ENCODE data around the gene LCK. TPM values are rescaled to one million over a fixed set of nuclear protein-coding genes. Genes with fewer than 3 reads are reported as not detected.
"Not testable (repeated sequence)": the region's sequence is repeated elsewhere in the genome, so short reads cannot be mapped to it uniquely, and the experiment has no call there.

Gene LCK
- total RNA-seq, 1 donor from 2014 or later, result 0.96 TPM

DNA sequence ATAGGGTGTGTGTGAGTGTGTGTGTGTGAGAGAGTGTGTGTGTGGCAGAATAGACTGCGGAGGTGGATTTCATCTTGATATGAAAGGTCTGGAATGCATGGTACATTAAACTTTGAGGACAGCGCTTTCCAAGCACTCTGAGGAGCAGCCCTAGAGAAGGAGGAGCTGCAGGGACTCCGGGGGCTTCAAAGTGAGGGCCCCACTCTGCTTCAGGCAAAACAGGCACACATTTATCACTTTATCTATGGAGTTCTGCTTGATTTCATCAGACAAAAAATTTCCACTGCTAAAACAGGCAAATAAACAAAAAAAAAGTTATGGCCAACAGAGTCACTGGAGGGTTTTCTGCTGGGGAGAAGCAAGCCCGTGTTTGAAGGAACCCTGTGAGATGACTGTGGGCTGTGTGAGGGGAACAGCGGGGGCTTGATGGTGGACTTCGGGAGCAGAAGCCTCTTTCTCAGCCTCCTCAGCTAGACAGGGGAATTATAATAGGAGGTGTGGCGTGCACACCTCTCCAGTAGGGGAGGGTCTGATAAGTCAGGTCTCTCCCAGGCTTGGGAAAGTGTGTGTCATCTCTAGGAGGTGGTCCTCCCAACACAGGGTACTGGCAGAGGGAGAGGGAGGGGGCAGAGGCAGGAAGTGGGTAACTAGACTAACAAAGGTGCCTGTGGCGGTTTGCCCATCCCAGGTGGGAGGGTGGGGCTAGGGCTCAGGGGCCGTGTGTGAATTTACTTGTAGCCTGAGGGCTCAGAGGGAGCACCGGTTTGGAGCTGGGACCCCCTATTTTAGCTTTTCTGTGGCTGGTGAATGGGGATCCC lies 22.5 kb downstream of the LCK start:
- peak; percentile 48 for DNase-seq (ENCODE audit: low spot score)

DNA sequence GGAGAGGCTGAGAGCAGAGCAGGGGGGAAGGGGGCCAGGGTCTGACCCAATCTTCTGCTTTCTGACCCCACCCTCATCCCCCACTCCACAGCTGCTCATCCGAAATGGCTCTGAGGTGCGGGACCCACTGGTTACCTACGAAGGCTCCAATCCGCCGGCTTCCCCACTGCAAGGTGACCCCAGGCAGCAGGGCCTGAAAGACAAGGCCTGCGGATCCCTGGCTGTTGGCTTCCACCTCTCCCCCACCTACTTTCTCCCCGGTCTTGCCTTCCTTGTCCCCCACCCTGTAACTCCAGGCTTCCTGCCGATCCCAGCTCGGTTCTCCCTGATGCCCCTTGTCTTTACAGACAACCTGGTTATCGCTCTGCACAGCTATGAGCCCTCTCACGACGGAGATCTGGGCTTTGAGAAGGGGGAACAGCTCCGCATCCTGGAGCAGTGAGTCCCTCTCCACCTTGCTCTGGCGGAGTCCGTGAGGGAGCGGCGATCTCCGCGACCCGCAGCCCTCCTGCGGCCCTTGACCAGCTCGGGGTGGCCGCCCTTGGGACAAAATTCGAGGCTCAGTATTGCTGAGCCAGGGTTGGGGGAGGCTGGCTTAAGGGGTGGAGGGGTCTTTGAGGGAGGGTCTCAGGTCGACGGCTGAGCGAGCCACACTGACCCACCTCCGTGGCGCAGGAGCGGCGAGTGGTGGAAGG lies 23.7 kb downstream of the LCK start:
- no peak for DNase-seq (ENCODE audit: low spot score)

DNA sequence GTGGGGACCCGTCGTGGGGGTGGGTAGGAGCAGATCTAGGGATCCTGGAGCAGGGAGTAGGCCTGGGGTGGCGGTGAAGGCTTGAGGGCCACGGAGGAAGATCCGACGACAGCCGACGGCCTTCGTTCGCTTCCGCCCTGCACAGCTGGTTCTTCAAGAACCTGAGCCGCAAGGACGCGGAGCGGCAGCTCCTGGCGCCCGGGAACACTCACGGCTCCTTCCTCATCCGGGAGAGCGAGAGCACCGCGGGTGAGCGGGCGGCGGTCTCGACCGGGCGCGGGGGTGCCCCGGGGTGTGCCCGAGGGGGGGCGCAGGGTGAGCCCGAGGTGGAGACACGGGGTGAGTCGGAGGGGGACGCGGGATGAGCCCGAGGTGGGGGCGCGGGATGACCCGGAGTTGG lies 24.4 kb downstream of the LCK start:
- DNase-seq (ENCODE audit: low spot score), result peak; percentile 21

DNA sequence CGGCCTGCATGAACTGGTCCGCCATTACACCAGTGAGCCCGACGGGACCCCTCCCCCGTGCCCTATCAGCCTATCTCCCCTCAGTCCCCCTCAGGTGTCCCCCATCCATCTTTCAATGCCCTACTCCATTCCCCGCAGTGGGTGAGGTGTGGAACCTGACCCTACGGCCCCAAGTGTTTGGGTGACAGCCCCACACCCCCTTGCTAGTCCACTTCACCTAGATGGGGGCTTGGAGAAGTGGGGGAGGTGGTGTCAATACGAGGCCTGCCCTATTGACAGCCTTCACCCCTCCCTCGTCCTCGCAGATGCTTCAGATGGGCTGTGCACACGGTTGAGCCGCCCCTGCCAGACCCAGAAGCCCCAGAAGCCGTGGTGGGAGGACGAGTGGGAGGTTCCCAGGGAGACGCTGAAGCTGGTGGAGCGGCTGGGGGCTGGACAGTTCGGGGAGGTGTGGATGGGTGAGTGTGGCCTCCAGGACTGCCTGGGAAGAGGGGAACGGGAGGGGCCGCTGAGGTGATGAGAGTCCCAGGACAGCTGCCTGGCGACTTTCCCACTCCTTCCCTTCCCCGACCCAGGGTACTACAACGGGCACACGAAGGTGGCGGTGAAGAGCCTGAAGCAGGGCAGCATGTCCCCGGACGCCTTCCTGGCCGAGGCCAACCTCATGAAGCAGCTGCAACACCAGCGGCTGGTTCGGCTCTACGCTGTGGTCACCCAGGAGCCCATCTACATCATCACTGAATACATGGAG lies 25.1 kb downstream of the LCK start:
- no peak for DNase-seq (ENCODE audit: low spot score)

DNA sequence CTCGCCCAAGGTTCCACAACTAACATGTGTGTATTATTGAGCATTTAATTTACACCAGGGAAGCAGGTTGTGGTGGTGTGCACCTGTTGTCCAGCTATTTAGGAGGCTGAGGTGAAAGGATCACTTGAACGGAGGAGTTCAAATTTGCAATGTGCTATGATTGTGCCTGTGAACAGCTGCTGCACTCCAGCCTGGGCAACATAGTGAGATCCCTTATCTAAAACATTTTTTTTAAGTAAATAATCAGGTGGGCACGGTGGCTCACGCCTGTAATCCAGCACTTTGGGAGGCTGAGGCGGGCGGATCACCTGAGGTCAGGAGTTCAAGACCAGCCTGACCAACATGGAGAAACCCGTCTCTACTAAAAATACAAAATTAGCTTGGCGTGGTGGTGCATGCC lies 33.7 kb downstream of the LCK start:
- DNase-seq (ENCODE audit: low spot score), result not testable (repeated sequence)

DNA sequence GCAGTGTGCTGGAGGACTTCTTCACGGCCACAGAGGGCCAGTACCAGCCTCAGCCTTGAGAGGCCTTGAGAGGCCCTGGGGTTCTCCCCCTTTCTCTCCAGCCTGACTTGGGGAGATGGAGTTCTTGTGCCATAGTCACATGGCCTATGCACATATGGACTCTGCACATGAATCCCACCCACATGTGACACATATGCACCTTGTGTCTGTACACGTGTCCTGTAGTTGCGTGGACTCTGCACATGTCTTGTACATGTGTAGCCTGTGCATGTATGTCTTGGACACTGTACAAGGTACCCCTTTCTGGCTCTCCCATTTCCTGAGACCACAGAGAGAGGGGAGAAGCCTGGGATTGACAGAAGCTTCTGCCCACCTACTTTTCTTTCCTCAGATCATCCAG lies 34.6 kb downstream of the LCK start:
- no peak for DNase-seq (ENCODE audit: low spot score)

DNA sequence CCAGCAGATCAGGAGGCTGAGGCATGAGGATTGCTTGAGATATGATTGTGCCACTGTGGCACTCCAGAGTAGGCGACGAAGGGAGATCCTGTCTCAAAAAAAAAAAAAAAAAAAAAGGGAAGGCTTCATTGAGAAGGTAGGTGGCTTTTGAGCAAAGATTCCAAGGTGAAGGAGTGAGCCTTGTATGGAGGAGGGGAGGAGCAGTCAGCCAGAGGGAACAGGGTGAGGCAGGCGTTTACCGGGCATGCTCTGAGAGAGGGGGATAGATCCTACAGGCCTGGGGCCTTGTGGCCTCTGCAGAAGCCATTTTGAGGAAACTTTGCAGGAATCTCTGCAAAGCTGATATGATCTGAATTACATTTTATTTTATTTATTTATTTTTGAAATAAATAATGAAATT lies 35.7 kb downstream of the LCK start:
- DNase-seq (ENCODE audit: low spot score), result no peak

DNA sequence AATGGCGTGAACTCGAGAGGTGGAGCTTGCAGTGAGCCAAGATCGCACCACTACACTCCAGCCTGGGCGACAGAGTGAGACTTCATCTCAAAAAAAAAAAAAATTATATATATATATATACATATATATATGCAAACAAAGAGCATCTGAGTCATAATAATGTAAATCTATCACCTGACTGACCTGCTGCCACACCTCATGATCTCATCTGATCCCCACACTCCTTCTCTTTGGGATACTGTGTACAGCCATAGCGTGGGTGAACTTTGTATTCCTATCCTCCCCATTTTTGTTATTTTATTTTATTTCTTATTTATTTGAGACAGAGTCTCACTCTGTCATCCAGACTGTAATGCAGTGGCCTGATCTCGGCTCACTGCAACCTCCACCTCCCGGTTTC lies 38.2 kb downstream of the LCK start:
- DNase-seq (ENCODE audit: low spot score), result no peak

DNA sequence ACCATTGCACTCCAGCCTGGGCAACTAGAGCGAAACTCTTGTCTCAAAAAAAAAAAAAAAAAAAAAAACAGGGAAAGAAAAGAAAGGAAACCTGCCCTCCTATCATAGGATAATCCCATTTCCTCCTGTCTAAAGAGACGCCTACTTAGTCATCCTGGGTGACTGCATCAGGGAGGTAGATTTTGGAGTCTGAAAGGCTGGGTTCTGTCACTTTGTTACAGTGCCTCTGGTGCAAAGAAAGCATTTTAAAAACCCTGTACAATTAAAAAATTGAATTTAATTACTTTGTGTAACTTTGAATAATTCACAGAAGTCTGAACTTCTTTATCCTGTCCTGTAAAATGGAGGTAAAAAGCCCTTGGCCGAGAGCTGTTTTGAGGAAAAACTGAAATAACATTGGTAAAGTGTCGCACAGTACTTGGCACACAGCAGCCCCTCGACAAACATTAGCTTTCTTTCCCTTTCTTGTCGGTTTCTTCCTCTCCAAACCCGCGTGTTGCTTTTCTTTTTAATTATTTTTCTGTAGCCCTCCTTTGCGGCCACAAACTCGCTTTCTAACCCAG lies 40.2 kb downstream of the LCK start:
- DNase-seq (ENCODE audit: low spot score), result peak; percentile 9

DNA sequence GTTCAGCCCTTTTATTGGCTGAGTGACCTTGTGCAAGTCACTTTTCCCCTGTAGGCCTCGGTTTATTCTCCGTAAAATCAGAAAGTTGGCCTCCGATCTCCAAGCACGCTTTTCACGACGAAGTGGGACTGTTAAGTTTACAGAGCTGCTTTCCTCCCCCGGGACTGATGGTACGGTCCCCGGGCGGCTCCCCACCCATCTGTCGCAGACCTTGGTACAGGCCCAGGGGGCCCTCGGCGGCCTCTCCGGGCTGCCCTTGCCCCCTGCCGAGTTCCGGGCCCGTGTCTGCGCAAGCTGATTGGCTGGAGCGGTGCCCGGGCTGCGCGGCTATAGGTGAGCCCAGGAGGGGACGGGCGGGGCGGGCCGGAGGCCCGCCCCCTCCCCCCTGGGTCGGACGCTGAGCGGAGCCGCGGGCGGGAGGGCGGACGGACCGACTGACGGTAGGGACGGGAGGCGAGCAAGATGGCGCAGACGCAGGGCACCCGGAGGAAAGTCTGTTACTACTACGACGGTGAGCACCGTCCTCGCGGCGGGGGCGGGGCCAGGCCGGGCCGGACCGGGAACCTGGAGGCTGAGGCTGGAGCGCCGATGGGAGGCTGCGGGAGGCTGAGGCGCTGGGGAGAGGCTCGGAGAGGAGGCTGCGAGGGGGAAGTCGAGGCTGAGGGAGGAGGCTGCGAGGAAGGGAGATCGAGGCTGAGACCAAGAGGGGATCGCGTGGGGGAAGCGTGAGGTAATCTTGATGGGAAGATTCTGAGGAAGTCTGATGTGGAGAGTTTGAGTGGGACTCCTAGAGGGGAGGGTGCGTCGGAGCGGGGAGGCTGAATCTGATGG lies 40.9 kb downstream of the LCK start, which contains the start of gene HDAC1:
HDAC1 (plus strand) TSS at position 376 of the 831 bp plus-strand sequence; CDS start at position 463, 87 bp downstream.
- DNase-seq (ENCODE audit: low spot score), result peak; percentile 96

DNA sequence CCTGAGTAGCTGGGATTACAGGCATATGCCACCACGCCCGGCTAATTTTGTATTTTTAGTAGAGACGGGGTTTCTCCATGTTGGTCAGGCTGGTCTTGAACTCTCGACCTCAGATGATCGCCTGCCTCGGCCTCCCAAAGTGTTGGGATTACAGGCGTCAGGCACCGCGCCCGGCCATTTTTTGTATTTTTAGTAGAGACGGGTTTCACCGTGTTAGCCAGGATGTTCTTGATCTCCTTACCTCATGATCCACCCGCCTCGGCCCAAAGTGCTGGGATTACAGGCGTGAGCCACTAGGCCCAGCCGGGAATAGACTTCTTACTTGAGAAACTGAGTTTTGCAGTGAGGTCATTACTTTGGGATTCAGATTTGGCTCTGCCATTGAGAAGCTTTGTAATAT lies 47.1 kb downstream of the LCK start:
- DNase-seq (ENCODE audit: low spot score), result not testable (repeated sequence)

DNA sequence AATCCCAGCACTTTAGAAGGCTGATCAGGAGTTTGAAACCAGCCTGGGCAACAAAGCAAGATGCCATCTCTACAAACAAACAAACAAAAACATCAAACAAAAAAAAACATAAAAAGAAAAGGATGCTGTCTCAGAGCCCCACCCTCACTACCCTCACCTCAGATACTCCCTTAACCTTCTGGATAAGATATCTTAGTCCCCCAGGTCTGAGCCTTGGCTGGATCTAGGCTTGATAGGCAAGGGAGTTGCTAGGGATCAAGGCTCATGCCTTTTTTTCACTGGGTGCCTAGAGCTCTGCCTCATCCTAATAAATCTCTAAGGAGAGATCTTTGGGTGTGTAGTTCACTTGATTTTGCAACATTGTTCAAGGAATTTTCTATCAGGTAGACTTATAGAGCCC lies 48.3 kb downstream of the LCK start:
- DNase-seq (ENCODE audit: low spot score), result no peak

DNA sequence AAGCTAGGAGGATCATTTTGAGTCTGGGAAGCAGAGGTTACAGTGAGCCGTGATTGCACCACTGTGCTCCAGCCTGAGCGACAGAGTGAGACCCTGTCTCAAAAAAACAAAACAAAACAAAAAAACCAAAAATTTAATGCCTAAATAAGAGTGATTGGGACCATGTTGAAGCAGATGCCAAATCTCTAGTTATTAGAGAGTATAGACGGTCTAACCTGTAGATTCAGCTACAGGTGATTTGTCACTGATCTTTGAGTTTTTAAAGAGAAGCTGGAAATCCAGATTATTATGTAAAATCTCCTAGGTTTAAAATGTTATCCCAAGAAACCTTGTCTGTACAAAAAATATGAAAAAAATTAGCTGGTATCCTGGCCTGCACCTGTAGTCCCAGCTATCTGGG lies 52.3 kb downstream of the LCK start:
- no peak for DNase-seq (ENCODE audit: low spot score)

DNA sequence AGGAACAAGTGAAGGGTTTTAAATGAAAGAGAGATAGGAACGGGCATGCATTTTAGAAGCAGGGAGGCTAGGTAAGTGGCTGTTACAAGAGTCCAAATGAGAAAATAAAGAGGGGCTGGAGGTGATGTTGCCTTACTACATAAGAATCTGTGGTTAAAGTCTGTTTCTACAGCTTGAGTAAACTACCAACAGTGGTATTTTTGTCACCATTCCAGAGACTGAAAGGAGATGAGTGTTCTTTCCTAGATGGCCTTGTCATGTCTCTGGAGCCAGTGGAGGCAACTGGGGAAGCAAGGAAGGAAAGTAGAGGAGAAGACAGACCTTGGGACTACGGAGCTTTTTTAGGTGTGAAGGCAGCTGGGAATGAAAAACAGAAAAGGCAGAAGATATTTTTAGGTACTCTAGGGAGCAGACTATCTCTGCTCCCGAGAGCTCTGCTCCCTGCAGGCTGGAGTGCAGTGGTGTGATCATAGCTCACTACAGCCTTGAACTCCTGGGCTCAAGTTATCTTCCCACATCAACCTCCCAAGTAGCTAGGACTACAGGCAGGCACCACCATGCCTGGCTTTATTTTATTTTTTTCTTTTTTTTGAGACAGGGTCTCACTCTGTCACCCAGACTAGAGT lies 53.0 kb downstream of the LCK start:
- no peak for DNase-seq (ENCODE audit: low spot score)

DNA sequence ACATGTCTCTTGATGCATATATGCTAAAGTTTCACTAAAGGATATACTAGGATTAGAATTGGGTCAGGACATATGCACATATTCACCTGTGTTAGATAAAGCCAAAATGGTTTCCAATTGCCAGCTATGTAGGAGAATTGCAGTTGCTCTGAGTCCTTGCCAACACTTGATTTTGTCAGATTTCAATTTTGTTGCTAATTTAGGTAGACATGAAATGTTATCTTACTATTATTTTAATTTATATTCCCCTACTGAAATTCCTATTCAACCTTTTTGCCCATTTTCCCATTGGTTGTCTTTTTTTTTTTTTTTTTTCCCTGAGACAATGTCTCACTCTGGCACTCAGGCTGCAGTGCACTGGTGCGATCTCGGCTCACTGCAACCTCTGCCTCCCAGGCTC lies 54.2 kb downstream of the LCK start:
- DNase-seq (ENCODE audit: low spot score), result no peak

DNA sequence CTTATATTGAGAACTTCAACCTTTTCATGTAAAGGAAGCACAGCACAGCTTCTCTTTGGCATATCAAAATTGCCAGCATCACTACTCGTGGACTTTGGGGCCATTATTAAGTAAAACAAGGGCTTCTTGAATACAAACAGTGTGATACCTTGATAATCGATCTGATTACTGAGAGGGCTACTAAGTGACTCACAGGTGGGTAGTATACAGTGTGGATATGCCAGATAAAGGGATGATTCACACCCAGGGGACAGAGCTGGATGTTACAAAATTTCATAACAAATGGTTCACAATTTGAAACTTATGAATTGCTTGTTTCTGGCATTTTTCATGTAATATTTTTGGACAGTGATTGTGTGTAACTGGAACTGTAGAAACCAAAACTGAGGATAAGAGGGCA lies 56.3 kb downstream of the LCK start:
- no peak for DNase-seq (ENCODE audit: low spot score)

DNA sequence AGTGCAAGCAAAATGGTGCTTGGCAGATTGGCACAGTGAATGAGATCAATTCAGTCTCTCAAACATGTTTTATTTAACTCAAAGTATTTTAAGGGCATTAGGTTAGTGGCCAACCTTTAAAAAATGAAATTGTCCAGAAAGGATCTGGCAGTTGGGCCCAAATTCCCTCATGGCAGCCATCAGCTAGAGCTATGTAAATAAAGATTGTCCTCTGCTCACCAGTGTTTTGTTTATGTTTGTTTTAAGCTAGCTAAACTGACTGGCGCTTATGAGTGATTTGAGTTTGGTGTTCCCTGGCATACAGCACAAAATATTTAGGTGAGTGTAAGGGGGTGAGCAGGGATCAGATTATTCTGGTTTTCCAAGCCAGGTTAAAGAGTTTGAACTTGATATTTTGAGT lies 58.9 kb downstream of the LCK start:
- no peak for DNase-seq (ENCODE audit: low spot score)

DNA sequence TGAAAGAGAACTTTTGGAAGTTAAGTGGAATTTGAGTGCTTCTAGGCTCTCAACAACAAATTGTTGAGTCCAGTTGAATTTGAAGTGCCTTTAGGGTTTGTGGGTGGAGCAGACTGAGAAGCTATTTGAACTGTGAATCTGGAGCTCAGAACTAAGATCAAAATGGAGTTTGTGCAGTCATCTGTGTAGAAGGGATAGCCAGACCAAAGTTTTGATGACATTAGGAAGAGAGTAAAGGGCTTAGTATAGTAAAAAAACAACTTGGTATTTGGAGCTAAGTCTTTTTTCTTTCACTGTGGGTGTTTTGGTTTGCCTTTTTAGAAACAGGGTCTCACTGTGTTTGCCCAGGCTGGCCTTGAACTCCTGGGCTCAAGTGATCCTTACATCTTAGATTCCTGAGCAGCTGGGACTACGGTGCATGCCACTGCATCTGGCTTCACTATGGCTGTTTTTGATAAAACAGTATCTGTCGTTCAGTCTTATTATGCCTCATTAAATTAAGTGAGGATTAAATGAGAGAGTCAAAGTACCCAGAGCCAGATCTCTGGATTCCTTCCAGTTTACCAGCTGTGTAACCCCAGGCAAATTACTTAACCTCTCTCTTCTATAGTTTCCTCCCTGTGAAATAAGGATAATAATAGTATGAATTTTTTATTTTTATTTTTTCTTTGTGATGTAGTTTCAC lies 60.8 kb downstream of the LCK start:
- DNase-seq (ENCODE audit: low spot score), result no peak

DNA sequence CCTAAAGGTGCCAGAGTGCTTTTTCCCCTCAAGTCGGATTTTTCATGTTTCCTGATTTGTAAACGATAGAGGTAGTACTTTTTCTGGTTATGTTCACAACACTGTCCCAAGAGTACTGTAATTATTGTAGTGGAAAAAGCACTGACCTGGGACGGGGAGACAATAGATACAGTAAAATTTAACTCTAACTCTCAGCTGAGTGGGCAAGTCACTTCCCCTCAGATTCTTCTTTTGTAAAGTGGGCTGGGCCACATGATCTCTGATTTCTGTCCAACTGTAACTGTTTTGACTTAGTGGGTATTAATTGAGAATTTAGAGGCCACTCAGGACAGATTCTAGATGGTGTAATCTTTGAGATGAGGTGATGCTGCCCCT lies 65.8 kb downstream of the LCK start:
- no peak for DNase-seq (ENCODE audit: low spot score)

All from umbilical cord (tissue), 2 donors.